Globus pallidus (tissue), 1 donor: ENCODE measurements around the gene THSD8.
"Not testable (repeated sequence)": the region's sequence is repeated elsewhere in the genome, so short reads cannot be mapped to it uniquely, and the experiment has no call there.

Experiments
- DNase-seq: peaks from one replicate; pipeline ENCODE4 v3.0.0-alpha.2; 2015; ENCODE audit warnings: low spot score

Gene THSD8

DNA sequence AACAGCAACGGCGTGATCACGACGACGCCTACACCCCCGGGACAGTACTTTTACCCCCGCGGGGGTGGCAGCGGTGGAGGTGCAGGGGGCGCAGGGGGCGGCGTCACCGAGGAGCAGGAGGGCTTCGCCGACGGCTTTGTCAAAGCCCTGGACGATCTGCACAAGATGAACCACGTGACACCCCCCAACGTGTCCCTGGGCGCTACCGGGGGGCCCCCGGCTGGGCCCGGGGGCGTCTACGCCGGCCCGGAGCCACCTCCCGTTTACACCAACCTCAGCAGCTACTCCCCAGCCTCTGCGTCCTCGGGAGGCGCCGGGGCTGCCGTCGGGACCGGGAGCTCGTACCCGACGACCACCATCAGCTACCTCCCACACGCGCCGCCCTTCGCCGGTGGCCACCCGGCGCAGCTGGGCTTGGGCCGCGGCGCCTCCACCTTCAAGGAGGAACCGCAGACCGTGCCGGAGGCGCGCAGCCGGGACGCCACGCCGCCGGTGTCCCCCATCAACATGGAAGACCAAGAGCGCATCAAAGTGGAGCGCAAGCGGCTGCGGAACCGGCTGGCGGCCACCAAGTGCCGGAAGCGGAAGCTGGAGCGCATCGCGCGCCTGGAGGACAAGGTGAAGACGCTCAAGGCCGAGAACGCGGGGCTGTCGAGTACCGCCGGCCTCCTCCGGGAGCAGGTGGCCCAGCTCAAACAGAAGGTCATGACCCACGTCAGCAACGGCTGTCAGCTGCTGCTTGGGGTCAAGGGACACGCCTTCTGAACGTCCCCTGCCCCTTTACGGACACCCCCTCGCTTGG is 9.6 kb upstream of the THSD8 start:
- peak; percentile 63 for DNase-seq

GRCh38 chr19:12792853-12793289 is 9.0 kb upstream of the THSD8 start:
- no peak for DNase-seq

DNA sequence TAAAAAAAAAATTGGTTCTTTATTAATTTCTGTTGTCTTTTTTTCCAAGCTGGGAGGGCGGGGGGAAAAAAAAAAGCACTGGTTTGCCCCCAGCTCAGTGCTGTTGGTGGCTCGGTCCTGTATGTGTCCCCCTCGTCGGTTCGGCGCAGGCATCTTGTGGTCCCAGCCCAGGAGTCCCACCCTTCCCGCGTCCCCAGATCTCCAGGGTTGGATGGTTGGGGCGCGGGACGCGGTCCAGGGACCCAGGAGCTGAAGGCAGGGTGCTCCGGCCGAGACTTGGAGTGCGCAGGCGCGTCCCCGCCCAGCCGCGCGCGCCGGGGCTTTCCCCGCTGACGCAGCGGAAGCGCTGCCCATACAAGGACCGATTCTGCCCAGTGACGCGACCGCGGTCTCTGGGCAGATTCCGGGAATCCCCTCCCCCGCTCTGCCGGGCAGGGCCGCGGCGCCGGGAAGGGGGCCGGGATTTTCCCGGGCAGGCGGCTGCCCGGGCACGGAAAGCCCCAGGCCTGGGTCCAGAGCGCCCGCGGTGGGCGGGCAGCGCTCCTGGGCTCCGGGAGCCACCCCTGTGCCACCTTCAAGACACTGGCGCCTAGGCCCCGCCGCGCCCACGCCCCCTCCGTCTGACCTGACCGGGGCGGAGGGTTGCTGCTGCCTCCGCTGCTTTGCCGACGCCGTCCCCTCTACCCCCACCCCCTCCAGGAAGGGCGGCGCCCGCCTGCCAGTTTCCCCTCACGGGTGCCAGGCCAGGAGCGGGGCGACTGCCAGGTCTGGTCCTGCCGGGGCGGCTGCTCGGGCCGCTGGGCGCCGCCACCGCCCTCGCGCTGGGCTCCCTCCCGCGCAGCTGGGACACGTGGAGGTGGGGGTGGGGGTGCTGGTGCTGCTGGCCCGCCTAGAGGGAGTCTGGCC is 8.3 kb upstream of the THSD8 start:
- peak; percentile 93 for DNase-seq

DNA sequence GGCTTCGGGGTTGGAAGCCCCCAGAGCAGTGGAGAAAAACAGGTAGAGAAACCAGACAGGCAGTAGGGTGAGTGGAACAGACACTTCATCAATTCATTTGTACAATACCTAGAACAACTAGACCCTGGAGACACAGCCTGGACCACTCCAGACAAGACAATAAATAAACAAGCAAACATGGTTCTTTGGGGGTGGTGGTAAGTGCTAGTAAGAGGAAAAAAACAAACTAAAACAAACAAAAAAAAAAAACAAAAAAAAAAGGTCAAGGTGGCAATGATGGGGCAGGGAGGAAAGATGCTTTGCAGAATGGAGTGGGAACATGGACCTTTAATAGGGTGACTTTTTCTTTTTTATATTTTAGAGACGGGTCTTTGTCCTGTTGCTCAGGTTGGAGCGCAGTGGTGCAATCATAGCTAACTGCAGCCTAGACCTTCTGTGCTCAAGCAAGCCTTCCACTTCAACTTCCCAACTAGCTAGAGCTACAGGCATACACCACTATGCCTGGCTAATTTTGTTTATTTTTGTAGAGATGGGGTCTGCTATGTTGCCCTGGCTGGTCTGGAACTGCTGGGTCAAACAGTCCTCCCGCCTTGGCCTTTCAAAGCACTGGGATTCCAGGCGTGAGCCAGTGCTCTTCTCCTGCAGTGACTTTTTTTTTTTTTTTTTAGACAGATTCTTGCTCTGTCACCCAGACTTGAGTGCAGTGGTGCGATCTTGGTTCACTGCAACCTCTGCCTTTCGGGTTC is 7.5 kb upstream of the THSD8 start:
- DNase-seq: no peak

DNA sequence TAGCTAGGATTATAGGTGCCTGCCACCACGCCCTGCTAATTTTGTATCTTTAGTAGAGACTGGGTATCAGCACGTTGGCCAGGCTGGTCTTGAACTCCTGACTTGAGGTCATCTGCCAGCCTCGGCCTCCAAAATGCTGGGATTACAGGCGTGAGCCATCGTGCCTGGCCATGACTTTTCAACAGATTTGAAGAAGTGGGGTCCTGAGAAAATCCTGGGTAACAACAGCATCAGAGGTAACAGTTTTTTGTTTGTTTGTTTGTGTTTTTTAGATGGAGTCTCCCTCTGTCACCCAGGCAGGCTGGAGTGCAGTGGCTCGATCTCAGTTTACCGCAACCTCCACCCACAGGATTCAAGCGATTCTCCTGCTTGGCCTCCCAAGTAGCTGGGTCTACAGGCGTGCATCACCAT is 6.9 kb upstream of the THSD8 start:
- DNase-seq: no peak

GRCh38 chr19:12796146-12797071 is 5.5 kb upstream of the THSD8 start:
- peak; percentile 80 for DNase-seq

GRCh38 chr19:12797141-12797587 is 4.7 kb upstream of the THSD8 start:
- DNase-seq: no peak

DNA sequence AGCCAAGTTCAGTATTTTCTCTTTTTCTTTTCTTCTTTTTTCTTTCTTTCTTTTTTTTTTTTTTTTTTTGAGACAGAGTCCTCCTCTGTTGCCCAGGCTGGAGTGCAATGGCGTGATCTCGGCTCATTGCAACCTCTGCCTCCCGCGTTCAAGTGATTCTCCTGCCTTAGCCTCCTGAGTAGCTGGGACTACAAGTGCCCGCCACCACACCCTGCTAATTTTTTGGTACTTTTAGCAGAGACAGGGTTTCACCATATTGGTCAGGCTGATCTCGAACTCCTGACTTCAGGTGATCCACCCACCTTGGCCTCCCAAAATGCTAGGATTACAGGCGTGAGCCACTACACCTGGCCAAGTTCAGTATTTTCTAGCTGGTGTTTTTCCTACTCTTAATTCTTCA is 4.3 kb upstream of the THSD8 start:
- DNase-seq: not testable (repeated sequence)

- no peak for DNase-seq
These were observed 2.0 kb upstream of the THSD8 start for GRCh38 chr19:12799742-12800465.

GRCh38 chr19:12800466-12800770 is 1.5 kb upstream of the THSD8 start:
- no peak for DNase-seq

- DNase-seq: no peak
These were observed 875 bp upstream of the THSD8 start for GRCh38 chr19:12800923-12801465.

GRCh38 chr19:12802267-12803106 is 618 bp downstream of the THSD8 start:
- peak; percentile 16 for DNase-seq

- DNase-seq: no peak
These were observed 2.2 kb downstream of the THSD8 start for GRCh38 chr19:12804051-12804450.

GRCh38 chr19:12806242-12807081 is 4.6 kb downstream of the THSD8 start, which contains the start of gene RNASEH2A:
Gene RNASEH2A, plus strand, starts transcription at chr19:12806584. Its CDS starts 90 bp downstream, at chr19:12806674.
- peak; percentile 85 for DNase-seq

DNA sequence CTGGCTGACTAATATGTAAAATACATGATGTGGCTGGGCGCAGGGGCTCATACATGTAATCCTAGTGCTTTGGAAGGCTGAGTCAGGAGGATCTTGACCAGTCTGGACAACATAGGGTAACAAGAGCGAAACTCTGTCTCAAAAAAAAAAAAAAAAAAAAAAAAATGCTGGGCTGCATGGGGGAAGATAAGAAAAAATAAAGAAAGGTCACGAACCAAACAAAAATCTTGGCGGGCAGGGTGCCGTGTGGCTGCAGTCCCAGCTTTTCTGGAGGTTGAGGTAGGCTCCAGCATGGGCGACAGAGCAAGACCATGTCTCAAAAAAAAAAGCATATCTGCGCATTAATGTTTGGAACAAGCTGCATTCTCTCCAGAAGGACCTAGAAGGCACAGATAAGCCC is 13.2 kb downstream of the THSD8 start:
- no peak for DNase-seq

DNA sequence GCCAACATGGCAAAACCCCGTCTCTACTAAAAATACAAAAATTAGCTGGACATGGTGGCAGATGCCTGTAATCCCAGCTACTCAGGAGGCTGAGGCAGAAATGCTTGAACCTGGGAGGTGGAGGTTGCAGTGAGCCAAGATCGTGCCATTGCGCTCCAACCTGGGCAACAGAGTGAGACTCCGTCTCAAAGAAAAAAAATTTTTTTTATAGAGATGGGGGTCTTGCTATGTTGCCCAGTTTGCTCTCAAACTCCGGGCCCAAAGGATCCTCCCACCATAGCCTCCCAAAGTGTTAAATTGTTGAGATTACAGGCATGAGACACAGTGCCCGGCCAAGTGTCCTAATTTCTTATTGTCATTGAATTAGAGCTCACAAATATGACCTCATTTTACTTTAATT is 15.3 kb downstream of the THSD8 start:
- DNase-seq: not testable (repeated sequence)

GRCh38 chr19:12817810-12818209 is 15.9 kb downstream of the THSD8 start:
- DNase-seq: not testable (repeated sequence)

GRCh38 chr19:12821761-12822160 is 19.9 kb downstream of the THSD8 start:
- no peak for DNase-seq
